Neural cell (in vitro differentiated cells): ENCODE results near the gene POLR3C.
"Not testable (repeated sequence)": the region's sequence is repeated elsewhere in the genome, so short reads cannot be mapped to it uniquely, and the experiment has no call there.

ENCODE experiments used
- CTCF ChIP-seq: fragments of 450-650 bp; IDR thresholded peaks from 2 replicates; pipeline ENCODE4 v1.5.1; 2014; ENCODE audit warnings: antibody characterized with exemption, mild to moderate bottlenecking, moderate library complexity; ENCODE audit not compliant: poor library complexity, severe bottlenecking
- EP300 ChIP-seq: fragments of 450-650 bp; conservative IDR thresholded peaks from 2 replicates; pipeline ENCODE4 v1.6.1; 2014; ENCODE audit warnings: antibody characterized with exemption, mild to moderate bottlenecking, moderate library complexity; ENCODE audit not compliant: poor library complexity, severe bottlenecking
- EZH2 ChIP-seq: fragments of 200-600, 300-800 bp; shearing (Covaris generic), sonication (generic); IDR thresholded peaks from 2 replicates; pipeline ENCODE4 v1.6.1; 2014; ENCODE audit warnings: antibody characterized with exemption, low read length, borderline replicate concordance, mild to moderate bottlenecking; ENCODE audit not compliant: insufficient read depth, poor library complexity, severe bottlenecking
- MXI1 ChIP-seq: fragments of 450-650 bp; conservative IDR thresholded peaks from 2 replicates; pipeline ENCODE4 v1.6.1; 2014; ENCODE audit warnings: antibody characterized with exemption, mild to moderate bottlenecking; ENCODE audit not compliant: poor library complexity, severe bottlenecking
- POLR2AphosphoS5 ChIP-seq: IDR thresholded peaks from 2 replicates; pipeline ENCODE4 v1.6.1; 2012
- REST ChIP-seq: IDR thresholded peaks from 2 replicates; pipeline ENCODE4 v1.6.1; 2012; ENCODE audit warnings: borderline replicate concordance
- TAF1 ChIP-seq: IDR thresholded peaks from 2 replicates; pipeline ENCODE4 v1.6.1; 2012; ENCODE audit warnings: low read depth

DNA sequence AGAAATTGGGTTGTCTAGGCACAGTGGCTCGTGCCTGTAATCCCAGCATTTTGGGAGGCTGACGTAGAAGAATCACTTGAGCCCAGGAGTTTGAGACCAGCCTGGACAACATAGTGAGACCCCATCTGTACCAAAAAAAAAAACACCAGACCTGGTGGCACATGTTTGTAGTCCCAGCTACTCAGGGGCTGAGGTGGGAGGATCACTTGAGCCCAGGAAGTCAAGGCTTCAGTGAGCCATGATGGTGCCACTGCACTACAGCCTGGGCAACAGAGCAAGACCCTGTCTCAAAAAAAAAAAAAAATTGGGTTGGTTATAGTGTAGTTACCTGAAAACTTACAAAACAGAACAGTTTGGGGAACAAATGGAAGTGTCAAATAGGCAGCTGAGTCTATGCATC, 6.8 kb downstream of the POLR3C start:
- not testable (repeated sequence) for TF ChIP-seq REST, CTCF, EZH2, POLR2AphosphoS5, TAF1, MXI1, EP300
